ENCODE measurements around the gene B4GALNT4. TPM values are rescaled to one million over a fixed set of nuclear protein-coding genes. Genes with fewer than 3 reads are reported as not detected.

Gene B4GALNT4
- total RNA-seq, 1 experiment from 2014 or later, result 4.7 TPM

DNA sequence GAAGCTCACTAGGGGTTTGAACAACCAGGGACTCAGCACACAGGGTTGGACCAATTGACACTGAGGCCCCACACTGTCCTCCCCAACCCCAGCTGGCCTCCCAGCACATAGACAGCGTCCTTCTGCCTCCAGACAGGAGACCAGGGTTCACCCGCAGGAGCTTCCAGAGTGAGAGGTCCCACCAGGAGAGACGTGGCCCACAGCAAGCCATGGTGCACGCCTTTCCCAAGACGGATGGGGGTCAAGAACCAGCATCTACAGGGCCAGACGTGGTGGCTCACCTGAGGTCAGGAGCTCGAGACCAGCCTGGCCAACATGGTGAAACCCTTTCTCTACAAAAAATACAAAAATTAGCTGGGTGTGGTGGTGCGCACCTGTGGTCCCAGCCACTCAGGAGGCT, 57.6 kb downstream of the B4GALNT4 start:
- H3K4me2 ChIP-seq, result no peak overlapping the region
- H3K4me1 ChIP-seq (replicated peaks; ENCODE audit: insufficient read depth), result no peaks in the 10 kb centered on the region
- CTCF ChIA-PET, result no interaction called here
- H3K27ac ChIP-seq, result no peak overlapping the region
- no TSS peak for BruUV-seq (replicated peaks)
- DNase-seq, result no peak
- no peak overlapping the region for H2AFZ ChIP-seq
- H3K36me3 ChIP-seq (ENCODE audit: low read depth), result no peaks in the 10 kb centered on the region
- POLR2A ChIA-PET (ENCODE audit: unreplicated experiment), result no interaction called here
- no peak for TF ChIP-seq EZH2 (IDR thresholded peaks at IDR 0.05; ENCODE audit: low read depth)
- no peak for TF ChIP-seq CTCF (conservative IDR thresholded peaks at IDR 0.05)
- H3K79me2 ChIP-seq (ENCODE audit: low read depth), result no peaks in the 10 kb centered on the region
- H3K9me2 ChIP-seq (ENCODE audit: insufficient read depth), result no peaks in the 10 kb centered on the region
- H3K9me3 ChIP-seq (ENCODE audit: insufficient read depth, low read depth), result no peaks in the 10 kb centered on the region
- H3K27me3 ChIP-seq (ENCODE audit: insufficient read depth, low read depth), result no peaks in the 10 kb centered on the region
- intact Hi-C loops (cut with micrococcal nuclease; ENCODE audit: unreplicated experiment), result no loop called here
- H3F3A ChIP-seq (ENCODE audit: insufficient read depth, low read depth), result no peaks in the 10 kb centered on the region
- H3K4me3 ChIP-seq, result no peak overlapping the region
- no peaks in the 10 kb centered on the region for H4K20me1 ChIP-seq (ENCODE audit: insufficient read depth)

DNA sequence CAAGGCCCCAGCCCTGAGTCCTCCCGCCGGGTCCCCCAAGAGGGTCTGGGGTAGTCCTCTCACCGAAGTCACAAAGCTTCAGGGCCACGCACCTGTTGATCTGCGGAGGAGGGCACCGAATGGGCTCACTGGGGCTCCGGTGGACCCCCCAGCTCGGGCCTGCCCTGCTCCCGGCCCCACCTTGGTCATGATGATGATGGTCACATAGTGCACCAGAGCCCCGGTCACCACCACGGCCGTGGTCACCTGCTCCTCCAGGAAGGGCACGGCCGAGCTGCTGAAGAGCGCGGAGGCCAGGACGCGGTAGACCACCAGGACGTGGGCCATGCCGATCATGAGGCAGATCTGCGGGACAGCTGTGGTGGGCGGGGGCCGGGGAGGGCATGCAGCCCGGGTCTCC, 59.0 kb downstream of the B4GALNT4 start:
- no peak overlapping the region for H3K4me2 ChIP-seq
- POLR2A ChIA-PET (ENCODE audit: unreplicated experiment), result no interaction called here

GRCh38 chr11:429391-429790, 60.1 kb downstream of the B4GALNT4 start:
- no peak overlapping the region for H2AFZ ChIP-seq
- no peak overlapping the region for H3K4me3 ChIP-seq
- no peaks in the 10 kb centered on the region for H3K27me3 ChIP-seq (ENCODE audit: insufficient read depth, low read depth)
- DNase-seq, result no peak
- intact Hi-C loops (cut with micrococcal nuclease; ENCODE audit: unreplicated experiment), result no loop called here
- ChIA-PET POLR2A (ENCODE audit: unreplicated experiment) (no interaction called here), CTCF (no interaction called here)
- no TSS peak for BruUV-seq (replicated peaks)
- no peaks in the 10 kb centered on the region for H3K4me1 ChIP-seq (replicated peaks; ENCODE audit: insufficient read depth)
- no peaks in the 10 kb centered on the region for H3K79me2 ChIP-seq (ENCODE audit: low read depth)
- H3F3A ChIP-seq (ENCODE audit: insufficient read depth, low read depth), result no peaks in the 10 kb centered on the region
- no peak overlapping the region for H3K4me2 ChIP-seq
- no peak overlapping the region for H3K27ac ChIP-seq
- no peaks in the 10 kb centered on the region for H3K9me3 ChIP-seq (ENCODE audit: insufficient read depth, low read depth)
- TF ChIP-seq EZH2 (IDR thresholded peaks at IDR 0.05; ENCODE audit: low read depth) (no peak), CTCF (conservative IDR thresholded peaks at IDR 0.05) (no peak)
- H4K20me1 ChIP-seq (ENCODE audit: insufficient read depth), result no peaks in the 10 kb centered on the region
- H3K36me3 ChIP-seq (ENCODE audit: low read depth), result no peaks in the 10 kb centered on the region
- no peaks in the 10 kb centered on the region for H3K9me2 ChIP-seq (ENCODE audit: insufficient read depth)

More for the DNA sequence above, 59.0 kb downstream of the B4GALNT4 start:
- intact Hi-C loops (cut with micrococcal nuclease; ENCODE audit: unreplicated experiment), result no loop called here
- Histone ChIP-seq H3K27me3 (ENCODE audit: insufficient read depth, low read depth) (no peaks in the 10 kb centered on the region), H3K27ac (no peak overlapping the region), H4K20me1 (ENCODE audit: insufficient read depth) (no peaks in the 10 kb centered on the region), H3F3A (ENCODE audit: insufficient read depth, low read depth) (no peaks in the 10 kb centered on the region), H3K4me3 (no peak overlapping the region), H3K36me3 (ENCODE audit: low read depth) (no peaks in the 10 kb centered on the region), H3K4me1 (replicated peaks; ENCODE audit: insufficient read depth) (no peaks in the 10 kb centered on the region), H2AFZ (no peak overlapping the region), H3K79me2 (ENCODE audit: low read depth) (no peaks in the 10 kb centered on the region), H3K9me2 (ENCODE audit: insufficient read depth) (no peaks in the 10 kb centered on the region), H3K9me3 (ENCODE audit: insufficient read depth, low read depth) (no peaks in the 10 kb centered on the region)
- no TSS peak for BruUV-seq (replicated peaks)
- CTCF ChIA-PET, result no interaction called here
- DNase-seq, result no peak
- TF ChIP-seq EZH2 (IDR thresholded peaks at IDR 0.05; ENCODE audit: low read depth), result no peak
- no peak for TF ChIP-seq CTCF (conservative IDR thresholded peaks at IDR 0.05)
